ENCODE data around the gene FOXJ2.

The FOXJ2 gene

DNA sequence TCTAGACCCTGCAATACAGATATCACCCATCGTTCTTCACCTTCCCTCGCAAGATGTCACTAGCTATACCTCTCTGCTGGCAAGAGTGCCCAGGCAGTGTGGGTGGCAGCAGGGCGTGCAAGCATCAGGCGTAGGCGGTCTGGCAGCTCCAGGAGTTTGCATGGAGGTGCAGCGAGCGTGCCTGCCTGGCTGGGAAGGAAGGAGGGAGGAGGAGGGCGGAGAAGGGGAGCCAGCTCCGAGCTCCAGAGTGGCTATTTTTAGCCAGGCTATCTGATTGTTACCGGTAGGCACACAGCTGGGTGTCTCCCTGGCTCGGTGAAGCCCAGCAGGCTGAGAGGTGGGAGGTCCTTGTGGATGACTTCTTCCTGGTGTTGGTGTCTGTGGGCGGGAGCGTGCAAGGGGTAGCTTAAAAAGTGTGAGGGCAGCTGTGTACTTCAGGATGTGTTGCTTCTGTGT, 6.2 kb downstream of the FOXJ2 start:
- peak overlapping the region; percentile 13; the same call in 1 of the 2 replicates for H3K4me2 ChIP-seq (ENCODE audit: insufficient read depth, low read length)

GRCh38 chr12:8040791-8041190, 8.3 kb downstream of the FOXJ2 start:
- no peak for DNase-seq
- Histone ChIP-seq H4K20me1 (ENCODE audit: insufficient read depth, low read length) (peaks cover 17% of the 10 kb centered on the region), H3K4me3 (ENCODE audit: low read depth in 1 of 2, low read length in 2 of 2) (no peak overlapping the region), H3K79me2 (ENCODE audit: insufficient read depth, low read length) (peaks cover 40% of the 10 kb centered on the region), H3K27ac (ENCODE audit: low read length) (no peak overlapping the region), H3K27me3 (ENCODE audit: insufficient read depth, low read length, poor library complexity) (no peaks in the 10 kb centered on the region), H3K9ac (ENCODE audit: low read depth, low read length) (no peak overlapping the region), H3K9me3 (ENCODE audit: insufficient read depth, low read length, severe bottlenecking) (no peaks in the 10 kb centered on the region), H2AFZ (ENCODE audit: low read depth, low read length) (no peak overlapping the region), H3K4me1 (ENCODE audit: insufficient read depth, low read length) (peaks cover 33% of the 10 kb centered on the region), H3K4me2 (ENCODE audit: insufficient read depth, low read length) (no peak overlapping the region), H3K36me3 (ENCODE audit: insufficient read depth, low read length) (peaks cover 79% of the 10 kb centered on the region)
- no peak for ATAC-seq (ENCODE audit: insufficient read depth, low read depth)
- no peak for TF ChIP-seq EZH2 (IDR thresholded peaks at IDR 0.05; ENCODE audit: borderline replicate concordance, low read depth, low read length, severe bottlenecking)
- TF ChIP-seq, protein P1, sequence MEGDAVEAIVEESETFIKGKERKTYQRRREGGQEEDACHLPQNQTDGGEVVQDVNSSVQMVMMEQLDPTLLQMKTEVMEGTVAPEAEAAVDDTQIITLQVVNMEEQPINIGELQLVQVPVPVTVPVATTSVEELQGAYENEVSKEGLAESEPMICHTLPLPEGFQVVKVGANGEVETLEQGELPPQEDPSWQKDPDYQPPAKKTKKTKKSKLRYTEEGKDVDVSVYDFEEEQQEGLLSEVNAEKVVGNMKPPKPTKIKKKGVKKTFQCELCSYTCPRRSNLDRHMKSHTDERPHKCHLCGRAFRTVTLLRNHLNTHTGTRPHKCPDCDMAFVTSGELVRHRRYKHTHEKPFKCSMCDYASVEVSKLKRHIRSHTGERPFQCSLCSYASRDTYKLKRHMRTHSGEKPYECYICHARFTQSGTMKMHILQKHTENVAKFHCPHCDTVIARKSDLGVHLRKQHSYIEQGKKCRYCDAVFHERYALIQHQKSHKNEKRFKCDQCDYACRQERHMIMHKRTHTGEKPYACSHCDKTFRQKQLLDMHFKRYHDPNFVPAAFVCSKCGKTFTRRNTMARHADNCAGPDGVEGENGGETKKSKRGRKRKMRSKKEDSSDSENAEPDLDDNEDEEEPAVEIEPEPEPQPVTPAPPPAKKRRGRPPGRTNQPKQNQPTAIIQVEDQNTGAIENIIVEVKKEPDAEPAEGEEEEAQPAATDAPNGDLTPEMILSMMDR (IDR thresholded peaks at IDR 0.05; ENCODE audit: borderline replicate concordance, extremely low read depth, low read length, poor library complexity, severe bottlenecking), result no peak

More for the DNA sequence above, 6.2 kb downstream of the FOXJ2 start:
- TF ChIP-seq EZH2 (IDR thresholded peaks at IDR 0.05; ENCODE audit: borderline replicate concordance, low read depth, low read length, severe bottlenecking), result no peak
- TF ChIP-seq, protein P1 (IDR thresholded peaks at IDR 0.05; ENCODE audit: borderline replicate concordance, extremely low read depth, low read length, poor library complexity, severe bottlenecking), result no peak
- H2AFZ ChIP-seq (ENCODE audit: low read depth, low read length), result no peak overlapping the region
- no peaks in the 10 kb centered on the region for H3K27me3 ChIP-seq (ENCODE audit: insufficient read depth, low read length, poor library complexity)
- no peaks in the 10 kb centered on the region for H3K9me3 ChIP-seq (ENCODE audit: insufficient read depth, low read length, severe bottlenecking)
- H3K36me3 ChIP-seq (ENCODE audit: insufficient read depth, low read length), result peaks cover 70% of the 10 kb centered on the region
- DNase-seq (peak; percentile 21), ATAC-seq (ENCODE audit: insufficient read depth, low read depth) (peak; percentile 45; the same call in 2 of the 3 replicates)
- H3K9ac ChIP-seq (ENCODE audit: low read depth, low read length), result no peak overlapping the region
- peaks cover 35% of the 10 kb centered on the region for H4K20me1 ChIP-seq (ENCODE audit: insufficient read depth, low read length)
- H3K27ac ChIP-seq (ENCODE audit: low read length), result no peak overlapping the region
- H3K4me3 ChIP-seq (ENCODE audit: low read depth in 1 of 2, low read length in 2 of 2), result peak overlapping the region in 1 of 2 experiments; percentile 7; a peak in 1 of 4 replicates
- peaks cover 54% of the 10 kb centered on the region for H3K4me1 ChIP-seq (ENCODE audit: insufficient read depth, low read length)
- H3K79me2 ChIP-seq (ENCODE audit: insufficient read depth, low read length), result peaks cover 61% of the 10 kb centered on the region

DNA sequence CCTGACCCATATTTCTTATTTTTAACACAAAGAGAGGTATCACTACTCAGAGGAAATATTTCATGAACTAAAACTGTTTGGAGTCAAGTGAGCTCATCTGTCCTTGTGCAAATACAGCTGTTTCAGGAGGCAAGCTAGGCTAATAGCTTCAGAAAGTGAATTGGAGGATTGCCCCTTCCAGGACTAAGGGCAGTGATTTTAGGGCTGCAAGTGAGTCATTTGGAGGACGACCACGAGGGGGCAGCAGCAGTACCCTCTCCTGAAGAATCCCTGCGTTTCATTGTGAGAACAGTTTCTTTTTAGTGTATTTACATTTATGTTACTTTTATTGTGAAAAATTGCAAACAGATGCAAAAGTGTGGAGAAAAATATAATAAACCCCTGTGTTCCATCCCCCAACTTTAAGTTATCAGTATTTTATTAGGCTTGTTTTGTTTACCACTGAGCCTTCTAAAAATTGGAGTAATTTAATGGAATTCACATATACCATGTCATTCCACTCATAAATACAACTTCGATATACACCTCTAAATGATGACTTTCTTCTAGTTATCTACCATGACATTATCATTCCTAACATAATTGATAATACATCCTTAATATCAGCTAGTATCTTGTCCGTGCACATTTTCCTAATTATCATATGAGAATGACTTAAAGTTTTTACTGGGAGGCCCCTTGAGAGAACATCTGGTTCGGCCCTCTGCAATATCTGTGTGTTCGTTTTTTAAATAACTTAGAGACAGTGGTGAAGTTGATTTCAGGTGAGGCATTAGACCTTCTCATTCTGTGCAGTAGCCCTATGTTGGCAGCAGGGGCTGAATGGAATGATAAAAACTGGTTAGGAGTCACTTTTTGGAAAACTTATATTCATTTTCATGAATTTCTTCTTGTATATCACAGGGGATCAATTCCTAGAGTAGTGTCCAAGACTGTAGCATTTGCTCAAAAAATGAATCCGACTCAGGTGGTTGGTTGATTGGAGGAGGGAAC, 13.7 kb downstream of the FOXJ2 start:
- ATAC-seq (ENCODE audit: insufficient read depth, low read depth), result peak; percentile 91
- H3K27ac ChIP-seq (ENCODE audit: low read length), result no peak overlapping the region
- H3K36me3 ChIP-seq (ENCODE audit: insufficient read depth, low read length), result peaks cover 86% of the 10 kb centered on the region
- H4K20me1 ChIP-seq (ENCODE audit: insufficient read depth, low read length), result 0 out of 2 replicates have a peak, but pooled peaks cover 3% of the 10 kb centered on the region
- H3K27me3 ChIP-seq (ENCODE audit: insufficient read depth, low read length, poor library complexity), result no peaks in the 10 kb centered on the region
- no peak for TF ChIP-seq EZH2 (IDR thresholded peaks at IDR 0.05; ENCODE audit: borderline replicate concordance, low read depth, low read length, severe bottlenecking)
- TF ChIP-seq, protein P1 (IDR thresholded peaks at IDR 0.05; ENCODE audit: borderline replicate concordance, extremely low read depth, low read length, poor library complexity, severe bottlenecking), result peak; percentile 92
- DNase-seq, result peak; percentile 76
- H2AFZ ChIP-seq (ENCODE audit: low read depth, low read length), result no peak overlapping the region
- no peak overlapping the region for H3K4me3 ChIP-seq (ENCODE audit: low read depth in 1 of 2, low read length in 2 of 2)
- H3K79me2 ChIP-seq (ENCODE audit: insufficient read depth, low read length), result no peaks in the 10 kb centered on the region
- H3K9me3 ChIP-seq (ENCODE audit: insufficient read depth, low read length, severe bottlenecking), result no peaks in the 10 kb centered on the region
- no peak overlapping the region for H3K9ac ChIP-seq (ENCODE audit: low read depth, low read length)
- no peaks in the 10 kb centered on the region for H3K4me1 ChIP-seq (ENCODE audit: insufficient read depth, low read length)
- no peak overlapping the region for H3K4me2 ChIP-seq (ENCODE audit: insufficient read depth, low read length)
